ENCODE data around the gene DNAI7. TPM values are rescaled to one million over a fixed set of nuclear protein-coding genes. Genes with fewer than 3 reads are reported as not detected.

Gene DNAI7
- total RNA-seq, 2 donors from 2014 or later = not detected

GRCh38 chr12:25084816-25085215 lies 110.1 kb downstream of the DNAI7 start:
- intact Hi-C loops (cut with DNase I) = no loop called here
- TF ChIP-seq CTCF (IDR thresholded peaks at IDR 0.05) = no peak
- H3K4me1 ChIP-seq = no peaks in the 10 kb centered on the region
- no peaks in the 10 kb centered on the region for H3K9me3 ChIP-seq
- H3K4me3 ChIP-seq = no peak overlapping the region
- H3K27me3 ChIP-seq = no peaks in the 10 kb centered on the region
- H3K27ac ChIP-seq = no peak overlapping the region
- no peak overlapping the region for H3K9ac ChIP-seq (ENCODE audit: low read depth in 2 of 2, low read length in 2 of 2)
- DNase-seq = no peak
- no peaks in the 10 kb centered on the region for H3K36me3 ChIP-seq

GRCh38 chr12:25083211-25083610 lies 111.7 kb downstream of the DNAI7 start:
- DNase-seq = no peak
- no peak overlapping the region for H3K4me3 ChIP-seq
- no peaks in the 10 kb centered on the region for H3K9me3 ChIP-seq
- no peak overlapping the region for H3K27ac ChIP-seq
- intact Hi-C loops (cut with DNase I) = no loop called here
- no peaks in the 10 kb centered on the region for H3K4me1 ChIP-seq
- no peaks in the 10 kb centered on the region for H3K27me3 ChIP-seq
- no peak for TF ChIP-seq CTCF (IDR thresholded peaks at IDR 0.05)
- H3K9ac ChIP-seq (ENCODE audit: low read depth in 2 of 2, low read length in 2 of 2) = no peak overlapping the region
- H3K36me3 ChIP-seq = no peaks in the 10 kb centered on the region

- intact Hi-C loops (cut with DNase I) = no loop called here
- TF ChIP-seq CTCF (IDR thresholded peaks at IDR 0.05) = no peak
Observed at GRCh38 chr12:25082628-25083027, 112.3 kb downstream of the DNAI7 start.

GRCh38 chr12:25079393-25079792 lies 115.6 kb downstream of the DNAI7 start:
- intact Hi-C loops (cut with DNase I) = no loop called here
- no peak for TF ChIP-seq CTCF (IDR thresholded peaks at IDR 0.05)
- no peaks in the 10 kb centered on the region for H3K36me3 ChIP-seq
- no peaks in the 10 kb centered on the region for H3K27me3 ChIP-seq
- no peak overlapping the region for H3K4me3 ChIP-seq
- H3K4me1 ChIP-seq = no peaks in the 10 kb centered on the region
- H3K27ac ChIP-seq = no peak overlapping the region
- no peak overlapping the region for H3K9ac ChIP-seq (ENCODE audit: low read depth in 2 of 2, low read length in 2 of 2)
- no peaks in the 10 kb centered on the region for H3K9me3 ChIP-seq
- no peak for DNase-seq

More at GRCh38 chr12:25082628-25083027, 112.3 kb downstream of the DNAI7 start:
- no peak for DNase-seq
- no peaks in the 10 kb centered on the region for H3K4me1 ChIP-seq
- H3K9ac ChIP-seq (ENCODE audit: low read depth in 2 of 2, low read length in 2 of 2) = no peak overlapping the region
- no peak overlapping the region for H3K27ac ChIP-seq
- no peaks in the 10 kb centered on the region for H3K36me3 ChIP-seq
- H3K9me3 ChIP-seq = no peaks in the 10 kb centered on the region
- no peaks in the 10 kb centered on the region for H3K27me3 ChIP-seq
- no peak overlapping the region for H3K4me3 ChIP-seq

- intact Hi-C loops (cut with DNase I) = no loop called here
Observed at GRCh38 chr12:25074954-25075353, 120.0 kb downstream of the DNAI7 start.

More at GRCh38 chr12:25074954-25075353, 120.0 kb downstream of the DNAI7 start:
- Histone ChIP-seq H3K27ac (no peak overlapping the region), H3K9ac (ENCODE audit: low read depth in 2 of 2, low read length in 2 of 2) (no peak overlapping the region), H3K27me3 (no peaks in the 10 kb centered on the region), H3K4me1 (no peaks in the 10 kb centered on the region), H3K4me3 (no peak overlapping the region), H3K36me3 (no peaks in the 10 kb centered on the region), H3K9me3 (no peaks in the 10 kb centered on the region)
- no peak for DNase-seq
- no peak for TF ChIP-seq CTCF (IDR thresholded peaks at IDR 0.05)

All from colonic mucosa (tissue), 4 donors.